Suprapubic skin (tissue), 4 donors: ENCODE measurements around the gene RPH3AL. TPM values are rescaled to one million over a fixed set of nuclear protein-coding genes. Genes with fewer than 3 reads are reported as not detected.

Source experiments
- DNase-seq, 2 donors: peaks; one replicate each; pipeline ENCODE4 v3.0.0-alpha.2; 2019; ENCODE audit warnings: low spot score in 2 of 2
- H3K27ac ChIP-seq: fragments of 200-600 bp; sonication (generic); one replicate; pipeline ENCODE4 v1.5.1; 2019
- H3K27me3 ChIP-seq: fragments of 200-600 bp; sonication (generic); one replicate; pipeline ENCODE4 v1.5.1; 2019
- H3K36me3 ChIP-seq: fragments of 200-600 bp; sonication (generic); one replicate; pipeline ENCODE4 v1.5.1; 2019
- H3K4me1 ChIP-seq: fragments of 200-600 bp; sonication (generic); one replicate; pipeline ENCODE4 v1.5.1; 2019
- H3K4me3 ChIP-seq: fragments of 200-600 bp; sonication (generic); one replicate; pipeline ENCODE4 v1.5.1; 2019; ENCODE audit warnings: mild to moderate bottlenecking
- H3K9me3 ChIP-seq: fragments of 200-600 bp; sonication (generic); one replicate; pipeline ENCODE4 v1.5.1; 2019
- EP300 ChIP-seq: sonication (generic); formaldehyde crosslinking; IDR thresholded peaks from one replicate; pipeline ENCODE4 v1.6.1; 2017; ENCODE audit warnings: antibody characterized with exemption
- POLR2A ChIP-seq, 2 donors: fragments of 450-650 bp; IDR thresholded peaks; one replicate each; pipeline ENCODE4 v1.6.1; 2017; ENCODE audit warnings: antibody characterized with exemption in 2 of 2, mild to moderate bottlenecking in 2 of 2, moderate library complexity in 2 of 2
- POLR2AphosphoS5 ChIP-seq, 3 donors: sonication (generic); formaldehyde crosslinking; IDR thresholded peaks; one replicate each; pipeline ENCODE4 v1.6.1; 2017; ENCODE audit warnings: antibody characterized with exemption in 3 of 3
- WGBS: methylation state at CpG from one replicate; pipeline ENCODE4 v1.1.5; 2018; 5-methylcytosine and 5-hydroxymethylcytosine counted together
- total RNA-seq, 4 donors: library from RNA; depleted of rRNA; stranded (reverse); fragments of >200 nt; gene quantifications; one replicate each; pipeline ENCODE4 v1.1.0, GENCODE V29; 2016
- TF ChIP-seq, protein P1 (sequence below), 2 donors: fragments of 200-600 bp in 1 of 2; fragments of 450-650 bp in 1 of 2; sonication (generic) in 1 of 2; IDR thresholded peaks; one replicate each; pipeline ENCODE4 v1.5.1; 2016 to 2019; ENCODE audit warnings: antibody characterized with exemption in 2 of 2, mild to moderate bottlenecking in 1 of 2, moderate library complexity in 1 of 2

Gene RPH3AL
- total RNA-seq, 4 donors from 2014 or later, result 1.7 to 39.5 (median 10.9) TPM

DNA sequence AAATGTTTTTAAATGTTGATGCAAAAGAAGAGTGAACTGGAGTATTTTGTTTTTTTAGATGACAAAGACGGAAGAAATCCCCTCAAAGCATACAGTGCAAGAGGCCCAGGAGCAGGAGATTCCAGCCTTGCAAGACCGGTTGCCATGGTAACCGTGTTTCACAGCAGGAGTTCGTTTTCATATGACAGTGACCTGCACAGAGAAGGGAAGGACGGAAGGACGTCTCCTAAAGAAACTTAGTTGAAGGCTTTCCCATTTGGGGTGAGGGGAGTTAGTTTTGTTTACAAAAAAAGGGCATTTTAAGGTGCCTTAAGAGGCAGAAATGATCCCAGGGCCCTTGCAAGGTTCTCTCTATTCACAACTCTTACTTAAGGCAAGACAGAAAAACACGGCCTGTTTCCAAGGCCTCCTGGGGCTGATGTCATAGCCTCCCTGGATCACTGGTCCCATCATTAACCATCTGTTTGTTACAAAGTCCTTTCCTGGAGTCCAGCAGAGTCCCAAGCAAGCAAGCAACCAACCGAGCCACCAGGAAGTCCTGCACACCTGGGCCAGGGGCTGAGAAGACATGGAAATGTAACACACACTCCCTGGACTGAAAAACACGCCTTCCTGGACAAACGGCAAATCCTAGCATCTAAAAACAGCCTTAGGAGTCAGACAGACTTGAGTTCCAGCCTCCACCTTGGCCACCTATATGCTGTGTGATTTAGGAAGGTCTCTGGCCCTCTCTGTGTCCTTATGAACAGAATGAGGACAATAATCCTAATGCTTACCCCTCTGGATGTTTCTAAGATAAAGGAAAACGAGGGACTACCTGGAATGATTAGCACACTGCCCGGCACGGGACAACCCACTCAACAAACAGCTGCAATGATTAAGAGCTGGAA, 30.3 kb upstream of the RPH3AL start:
- H3K4me3 ChIP-seq, result no peak overlapping the region
- no peak for TF ChIP-seq POLR2AphosphoS5 (IDR thresholded peaks at IDR 0.05)
- TF ChIP-seq, protein P1, sequence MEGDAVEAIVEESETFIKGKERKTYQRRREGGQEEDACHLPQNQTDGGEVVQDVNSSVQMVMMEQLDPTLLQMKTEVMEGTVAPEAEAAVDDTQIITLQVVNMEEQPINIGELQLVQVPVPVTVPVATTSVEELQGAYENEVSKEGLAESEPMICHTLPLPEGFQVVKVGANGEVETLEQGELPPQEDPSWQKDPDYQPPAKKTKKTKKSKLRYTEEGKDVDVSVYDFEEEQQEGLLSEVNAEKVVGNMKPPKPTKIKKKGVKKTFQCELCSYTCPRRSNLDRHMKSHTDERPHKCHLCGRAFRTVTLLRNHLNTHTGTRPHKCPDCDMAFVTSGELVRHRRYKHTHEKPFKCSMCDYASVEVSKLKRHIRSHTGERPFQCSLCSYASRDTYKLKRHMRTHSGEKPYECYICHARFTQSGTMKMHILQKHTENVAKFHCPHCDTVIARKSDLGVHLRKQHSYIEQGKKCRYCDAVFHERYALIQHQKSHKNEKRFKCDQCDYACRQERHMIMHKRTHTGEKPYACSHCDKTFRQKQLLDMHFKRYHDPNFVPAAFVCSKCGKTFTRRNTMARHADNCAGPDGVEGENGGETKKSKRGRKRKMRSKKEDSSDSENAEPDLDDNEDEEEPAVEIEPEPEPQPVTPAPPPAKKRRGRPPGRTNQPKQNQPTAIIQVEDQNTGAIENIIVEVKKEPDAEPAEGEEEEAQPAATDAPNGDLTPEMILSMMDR (IDR thresholded peaks at IDR 0.05), result no peak
- TF ChIP-seq EP300, result no peak
- no peak for TF ChIP-seq POLR2A (IDR thresholded peaks at IDR 0.05)
- H3K9me3 ChIP-seq, result no peaks in the 10 kb centered on the region
- 67% methylated on average over 13 of the region's 13 CpGs for WGBS
- H3K4me1 ChIP-seq, result peaks cover 26% of the 10 kb centered on the region
- H3K36me3 ChIP-seq, result no peaks in the 10 kb centered on the region
- no peak for DNase-seq
- no peak overlapping the region for H3K27ac ChIP-seq
- no peaks in the 10 kb centered on the region for H3K27me3 ChIP-seq

DNA sequence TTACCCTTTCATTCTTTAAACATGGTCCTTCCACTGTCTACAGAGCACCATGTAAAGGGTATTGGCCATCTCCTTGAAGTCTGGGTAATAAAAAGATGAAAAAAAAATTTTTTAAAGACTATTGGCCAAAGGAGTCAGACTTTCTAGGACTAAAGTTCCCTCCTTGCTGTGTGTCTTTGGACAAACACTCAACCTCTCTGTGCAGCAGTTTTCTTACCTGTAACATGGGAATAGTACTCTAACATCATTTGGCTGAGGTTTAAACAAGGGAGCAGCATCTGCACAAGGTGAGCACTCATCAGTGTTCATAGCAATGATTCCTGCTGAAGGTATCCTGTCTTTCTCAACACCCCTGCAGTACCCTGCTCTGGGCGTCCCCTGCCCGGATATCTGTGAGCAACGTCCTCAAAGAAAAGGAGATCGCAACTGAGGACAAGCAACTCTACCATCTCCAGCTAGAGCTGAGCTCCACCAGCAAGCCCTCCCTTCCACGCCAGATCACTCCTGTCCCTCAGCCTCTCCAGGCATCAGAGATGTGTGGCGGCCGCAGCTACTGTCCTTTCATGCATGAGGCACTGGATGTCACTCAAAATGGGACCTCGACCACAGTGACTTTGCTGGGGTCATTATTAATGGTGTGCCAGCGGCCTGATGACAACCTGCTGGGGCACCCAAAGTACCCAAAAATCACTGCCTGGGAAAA, 29.5 kb upstream of the RPH3AL start:
- no peak overlapping the region for H3K27ac ChIP-seq
- no peak for TF ChIP-seq POLR2A (IDR thresholded peaks at IDR 0.05)
- TF ChIP-seq POLR2AphosphoS5 (IDR thresholded peaks at IDR 0.05), result no peak
- TF ChIP-seq EP300, result no peak
- TF ChIP-seq, protein P1 (IDR thresholded peaks at IDR 0.05), result no peak
- WGBS, result 86% methylated on average over 9 of the region's 9 CpGs
- no peaks in the 10 kb centered on the region for H3K9me3 ChIP-seq
- no peaks in the 10 kb centered on the region for H3K36me3 ChIP-seq
- H3K4me3 ChIP-seq, result no peak overlapping the region
- no peaks in the 10 kb centered on the region for H3K27me3 ChIP-seq
- peaks cover 26% of the 10 kb centered on the region for H3K4me1 ChIP-seq
- no peak for DNase-seq

DNA sequence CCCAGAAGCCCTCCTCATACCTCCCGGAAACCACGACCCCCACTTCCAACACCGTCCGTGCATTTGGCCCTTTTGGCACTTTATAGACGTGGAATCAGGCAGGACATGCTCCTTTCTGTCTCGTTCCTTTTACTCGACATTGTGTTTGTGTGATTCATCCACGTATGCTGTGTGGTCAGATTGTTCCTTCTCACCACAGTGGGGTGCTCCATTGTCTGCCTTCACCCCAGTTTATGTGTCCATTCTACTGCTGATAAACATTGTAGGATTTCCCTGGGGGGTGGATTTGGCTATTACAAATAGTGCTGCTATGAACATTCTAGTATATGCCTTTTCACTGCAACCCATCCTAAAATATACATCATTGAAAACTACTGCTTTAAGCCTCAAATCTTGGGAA, 28.9 kb upstream of the RPH3AL start:
- Histone ChIP-seq H3K27ac (no peak overlapping the region), H3K36me3 (no peaks in the 10 kb centered on the region), H3K27me3 (no peaks in the 10 kb centered on the region), H3K4me1 (peaks cover 28% of the 10 kb centered on the region), H3K4me3 (no peak overlapping the region), H3K9me3 (no peaks in the 10 kb centered on the region)
- 51% methylated on average over 8 of the region's 8 CpGs for WGBS
- DNase-seq, result no peak
- TF ChIP-seq POLR2AphosphoS5 (IDR thresholded peaks at IDR 0.05) (no peak), EP300 (no peak), POLR2A (IDR thresholded peaks at IDR 0.05) (no peak)
- TF ChIP-seq, protein P1 (IDR thresholded peaks at IDR 0.05), result no peak

DNA sequence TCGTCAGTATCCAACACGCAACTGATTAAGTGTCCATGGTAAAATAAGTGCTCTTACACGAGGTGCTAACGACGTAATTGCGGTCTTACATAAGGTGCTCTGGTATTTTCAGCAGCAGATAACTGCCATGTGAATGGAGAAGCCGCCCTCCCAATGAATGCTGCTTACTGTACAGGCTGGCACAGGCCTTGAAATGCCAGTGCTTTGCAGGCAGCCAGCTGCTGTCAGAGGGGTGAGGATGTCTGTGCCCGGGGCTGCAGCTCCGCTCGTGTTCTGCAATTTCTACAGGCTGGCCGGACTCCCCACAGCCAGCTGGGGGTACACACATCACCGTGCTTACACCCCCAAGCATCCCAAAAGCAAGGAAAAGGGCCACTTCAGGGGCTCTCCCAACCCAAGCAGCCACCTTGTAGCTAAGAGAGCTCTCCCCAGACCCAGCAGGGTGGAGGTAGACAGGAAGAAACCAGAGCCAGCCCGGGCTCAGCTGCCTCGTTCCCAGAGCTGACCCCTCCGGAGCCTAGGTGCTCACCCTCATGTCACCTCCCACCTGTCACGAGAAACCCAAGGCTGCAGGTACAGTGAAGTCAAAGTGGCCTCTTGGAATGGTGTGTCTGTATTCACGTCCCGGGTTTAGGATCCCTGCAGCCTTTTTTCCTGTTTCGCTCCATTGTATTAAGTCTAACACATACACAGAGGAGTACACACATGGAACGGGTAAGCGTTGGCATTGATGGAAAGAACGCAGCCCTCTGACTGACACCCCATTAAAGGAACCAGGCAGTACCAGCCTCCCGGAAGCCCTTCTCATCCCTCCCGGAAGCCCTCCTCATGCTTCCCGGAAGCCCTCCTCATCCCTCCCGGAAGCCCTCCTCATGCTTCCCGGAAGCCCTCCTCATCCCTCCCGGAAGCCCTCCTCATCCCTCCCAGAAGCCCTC, 27.2 kb upstream of the RPH3AL start:
- WGBS, result 64% methylated on average over 20 of the region's 28 CpGs
- no peak for DNase-seq

More for the DNA sequence above, 27.2 kb upstream of the RPH3AL start:
- H3K4me3 ChIP-seq, result no peak overlapping the region
- no peak overlapping the region for H3K27ac ChIP-seq
- H3K4me1 ChIP-seq, result peaks cover 13% of the 10 kb centered on the region
- no peak for TF ChIP-seq POLR2AphosphoS5 (IDR thresholded peaks at IDR 0.05)
- TF ChIP-seq, protein P1 (IDR thresholded peaks at IDR 0.05), result no peak
- no peak for TF ChIP-seq POLR2A (IDR thresholded peaks at IDR 0.05)
- TF ChIP-seq EP300, result no peak
- H3K27me3 ChIP-seq, result no peaks in the 10 kb centered on the region
- H3K9me3 ChIP-seq, result no peaks in the 10 kb centered on the region
- H3K36me3 ChIP-seq, result no peaks in the 10 kb centered on the region
